CD4-positive, alpha-beta T cell (primary cell): Measurements from ENCODE around the gene PRR18. TPM values are rescaled to one million over a fixed set of nuclear protein-coding genes. Genes with fewer than 3 reads are reported as not detected.

Source experiments
- ATAC-seq: fragments of 200-7000 bp; cut with Tn5 transposase; one replicate; pipeline ENCODE4 v1.10.0; 2022; ENCODE audit warnings: mild to moderate bottlenecking; ENCODE audit not compliant: poor library complexity
- CTCF ChIA-PET: fragments of 350-600 bp; sonication (Branson Sonifier 250); formaldehyde crosslinking; loops from one replicate; lab custom pipeline; 2021; ENCODE audit warnings: antibody characterized with exemption, inconsistent platforms; lab: Charles Lee
- POLR2A ChIA-PET: fragments of 350-600 bp; sonication (Branson Sonifier 250); formaldehyde crosslinking; loops from one replicate; lab custom pipeline; 2021; ENCODE audit warnings: antibody characterized with exemption, inconsistent platforms; lab: Charles Lee
- DNase-seq, 14 experiments: peaks; one replicate each; pipeline ENCODE4 v3.0.0-alpha.2; 2013 to 2020; ENCODE audit warnings: mixed read lengths in 2 of 14
- H3K27ac ChIP-seq, 2 donors: one replicate each; pipeline versions ENCODE4 v1.5.1 to v1.7.0; 2013; ENCODE audit warnings: low read length in 2 of 2, low read depth in 1 of 2, mild to moderate bottlenecking in 1 of 2
- H3K27me3 ChIP-seq, 2 experiments: 1 replicate in 1 of 2; 2 replicates in 1 of 2; pipeline versions ENCODE4 v1.6.1 to v1.7.0; 2013; ENCODE audit warnings: low read length in 2 of 2, control low read depth in 1 of 2, mild to moderate bottlenecking in 1 of 2, moderate library complexity in 1 of 2; ENCODE audit not compliant: insufficient read depth in 2 of 2, control insufficient read depth in 1 of 2
- H3K36me3 ChIP-seq: one replicate; pipeline ENCODE4 v1.6.1; 2013; ENCODE audit warnings: low read length, control low read depth; ENCODE audit not compliant: insufficient read depth
- H3K4me1 ChIP-seq: one replicate; pipeline ENCODE4 v1.6.1; 2013; ENCODE audit warnings: low read length, control low read depth; ENCODE audit not compliant: insufficient read depth
- H3K4me3 ChIP-seq: one replicate; pipeline ENCODE4 v1.5.1; 2013; ENCODE audit warnings: mild to moderate bottlenecking, low read length, moderate library complexity
- H3K9me3 ChIP-seq, 2 experiments: 1 replicate in 1 of 2; 2 replicates in 1 of 2; pipeline versions ENCODE4 v1.6.1 to v1.7.0; 2013; ENCODE audit warnings: low read length in 2 of 2, mild to moderate bottlenecking in 2 of 2, control low read depth in 1 of 2, moderate library complexity in 1 of 2; ENCODE audit not compliant: control insufficient read depth in 1 of 2, insufficient read depth in 1 of 2
- H3K27ac Mint-ChIP-seq: one replicate; pipeline ENCODE4 v1.8.0; 2020; ENCODE audit warnings: mixed read lengths
- H3K27me3 Mint-ChIP-seq: one replicate; pipeline ENCODE4 v1.8.0; 2021; ENCODE audit warnings: mixed read lengths
- H3K36me3 Mint-ChIP-seq: one replicate; pipeline ENCODE4 v1.8.0; 2021; ENCODE audit warnings: low read depth, mixed read lengths
- H3K4me1 Mint-ChIP-seq: one replicate; pipeline ENCODE4 v1.8.0; 2021; ENCODE audit warnings: low read depth, mixed read lengths
- H3K4me3 Mint-ChIP-seq: one replicate; pipeline ENCODE4 v1.8.0; 2020; ENCODE audit warnings: mild to moderate bottlenecking, mixed read lengths
- H3K9me3 Mint-ChIP-seq: one replicate; pipeline ENCODE4 v1.8.0; 2020; ENCODE audit warnings: mixed read lengths
- intact Hi-C, 2 experiments: fragments of 100-400 bp; cut with DNase I in 1 of 2; cut with micrococcal nuclease in 1 of 2; formaldehyde crosslinking; loops; one replicate each; pipeline versions ENCODE4 v1.15.1 to v1.9.0; 2023 to 2025; cut with DNase I, micrococcal nuclease
- total RNA-seq, 174 experiments: library from RNA in 2 of 174; stranded (reverse) in 2 of 174; gene quantifications; one replicate each; pipeline ENCODE4 v1.2.3 and lab custom pipeline; 2021 to 2026
- TF ChIP-seq, protein P1 (sequence below): fragments of 200-600 bp; IDR thresholded peaks from one replicate; pipeline ENCODE4 v1.8.0; 2022; ENCODE audit warnings: antibody characterized with exemption, mild to moderate bottlenecking

Gene PRR18
- total RNA-seq, 2 experiments from 2014 or later, result not detected

DNA sequence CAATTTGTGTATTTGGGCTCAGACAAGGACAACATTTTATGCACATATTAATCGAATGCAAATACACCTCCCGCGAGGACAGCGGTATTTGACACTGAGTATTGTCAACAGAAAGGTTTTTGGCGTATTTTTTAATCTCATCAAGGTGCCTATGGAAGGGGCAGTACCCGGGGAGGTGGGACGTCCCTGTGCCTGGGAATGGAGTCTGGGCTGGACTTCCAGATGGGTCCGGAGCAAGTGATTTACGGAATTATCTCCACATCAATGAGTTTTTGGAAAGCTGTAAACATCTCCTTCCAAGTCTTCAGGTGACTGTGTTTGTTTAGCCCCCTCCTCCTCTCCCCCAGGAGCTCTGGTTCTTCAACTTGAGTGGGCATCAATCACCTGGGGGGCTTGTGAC lies 39.8 kb downstream of the PRR18 start:
- no peak overlapping the region for H3K27ac Mint-ChIP-seq
- intact Hi-C loops, result no loop called here
- no peak for DNase-seq
- H3K36me3 ChIP-seq, result no peaks in the 10 kb centered on the region
- no peak for ATAC-seq
- H3K9me3 ChIP-seq, result no peaks in the 10 kb centered on the region
- H3K27me3 ChIP-seq, result peaks cover 0 to 3% of the 10 kb centered on the region in 2 experiments
- no peak overlapping the region for H3K4me3 ChIP-seq
- H3K4me3 Mint-ChIP-seq, result no peak overlapping the region
- H3K27ac ChIP-seq, result no peak overlapping the region
- no peaks in the 10 kb centered on the region for H3K9me3 Mint-ChIP-seq
- TF ChIP-seq, protein P1, sequence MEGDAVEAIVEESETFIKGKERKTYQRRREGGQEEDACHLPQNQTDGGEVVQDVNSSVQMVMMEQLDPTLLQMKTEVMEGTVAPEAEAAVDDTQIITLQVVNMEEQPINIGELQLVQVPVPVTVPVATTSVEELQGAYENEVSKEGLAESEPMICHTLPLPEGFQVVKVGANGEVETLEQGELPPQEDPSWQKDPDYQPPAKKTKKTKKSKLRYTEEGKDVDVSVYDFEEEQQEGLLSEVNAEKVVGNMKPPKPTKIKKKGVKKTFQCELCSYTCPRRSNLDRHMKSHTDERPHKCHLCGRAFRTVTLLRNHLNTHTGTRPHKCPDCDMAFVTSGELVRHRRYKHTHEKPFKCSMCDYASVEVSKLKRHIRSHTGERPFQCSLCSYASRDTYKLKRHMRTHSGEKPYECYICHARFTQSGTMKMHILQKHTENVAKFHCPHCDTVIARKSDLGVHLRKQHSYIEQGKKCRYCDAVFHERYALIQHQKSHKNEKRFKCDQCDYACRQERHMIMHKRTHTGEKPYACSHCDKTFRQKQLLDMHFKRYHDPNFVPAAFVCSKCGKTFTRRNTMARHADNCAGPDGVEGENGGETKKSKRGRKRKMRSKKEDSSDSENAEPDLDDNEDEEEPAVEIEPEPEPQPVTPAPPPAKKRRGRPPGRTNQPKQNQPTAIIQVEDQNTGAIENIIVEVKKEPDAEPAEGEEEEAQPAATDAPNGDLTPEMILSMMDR, result no peak
- no peaks in the 10 kb centered on the region for H3K4me1 ChIP-seq
- peaks cover 4% of the 10 kb centered on the region for H3K27me3 Mint-ChIP-seq
- ChIA-PET POLR2A (no interaction called here), CTCF (no interaction called here)
- H3K36me3 Mint-ChIP-seq, result no peaks in the 10 kb centered on the region
- H3K4me1 Mint-ChIP-seq, result no peaks in the 10 kb centered on the region

DNA sequence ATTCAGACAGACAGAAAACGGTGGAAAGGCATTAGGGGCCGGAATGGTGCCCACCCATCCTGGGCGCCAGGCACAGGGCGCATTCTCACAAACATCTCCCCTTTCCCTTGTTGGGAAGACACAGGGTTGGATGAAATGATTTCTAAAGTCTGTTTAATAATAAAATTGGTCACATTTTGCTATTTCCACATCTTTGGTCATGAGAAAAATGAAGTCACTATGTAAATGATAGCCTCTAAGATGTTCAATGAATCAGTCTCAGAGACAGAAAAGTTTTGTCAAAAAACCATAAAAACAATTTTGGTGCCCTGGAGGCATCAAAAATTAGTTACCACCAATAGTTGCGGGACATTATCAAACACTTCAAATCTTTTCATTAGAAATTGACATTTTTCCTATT lies 40.7 kb downstream of the PRR18 start:
- CTCF ChIA-PET, result no interaction called here
- intact Hi-C loops, result no loop called here

DNA sequence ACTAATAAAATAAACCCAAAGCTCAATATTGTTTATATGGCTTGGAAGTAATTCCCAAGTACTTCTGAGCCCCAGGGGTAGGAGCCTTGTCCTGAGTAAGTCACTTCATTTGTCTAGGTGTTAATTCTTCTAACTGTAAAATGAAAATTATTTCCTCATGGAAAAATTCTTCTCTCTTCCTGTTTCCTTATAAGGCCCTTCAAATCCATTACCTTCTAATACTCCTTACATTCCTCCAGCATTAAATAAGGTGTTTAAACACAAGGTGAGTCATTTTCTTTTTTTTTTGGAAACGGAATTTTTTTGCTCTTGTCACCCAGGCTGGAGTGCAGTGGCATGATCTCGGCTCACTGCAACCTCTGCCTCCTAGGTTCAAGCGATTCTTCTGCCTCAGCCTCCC lies 41.9 kb downstream of the PRR18 start:
- Histone ChIP-seq H3K4me3 (no peak overlapping the region), H3K4me1 (no peaks in the 10 kb centered on the region), H3K27me3 (peaks cover 0 to 3% of the 10 kb centered on the region in 2 experiments), H3K9me3 (no peaks in the 10 kb centered on the region), H3K36me3 (no peaks in the 10 kb centered on the region), H3K27ac (no peak overlapping the region)
- peaks cover 4% of the 10 kb centered on the region for H3K27me3 Mint-ChIP-seq
- ChIA-PET POLR2A (no interaction called here), CTCF (no interaction called here)
- H3K36me3 Mint-ChIP-seq, result no peaks in the 10 kb centered on the region
- no peaks in the 10 kb centered on the region for H3K4me1 Mint-ChIP-seq
- TF ChIP-seq, protein P1, result no peak
- DNase-seq (no peak), ATAC-seq (no peak)
- H3K9me3 Mint-ChIP-seq, result no peaks in the 10 kb centered on the region
- intact Hi-C loops, result no loop called here
- no peak overlapping the region for H3K27ac Mint-ChIP-seq
- no peak overlapping the region for H3K4me3 Mint-ChIP-seq

More for the DNA sequence above, 40.7 kb downstream of the PRR18 start:
- H3K36me3 Mint-ChIP-seq, result no peaks in the 10 kb centered on the region
- no peak overlapping the region for H3K4me3 Mint-ChIP-seq
- H3K4me3 ChIP-seq, result no peak overlapping the region
- H3K27ac ChIP-seq, result no peak overlapping the region
- ATAC-seq (no peak), DNase-seq (no peak)
- TF ChIP-seq, protein P1, result no peak
- H3K36me3 ChIP-seq, result no peaks in the 10 kb centered on the region
- H3K4me1 ChIP-seq, result no peaks in the 10 kb centered on the region
- POLR2A ChIA-PET, result no interaction called here
- H3K27me3 Mint-ChIP-seq, result peaks cover 4% of the 10 kb centered on the region
- H3K4me1 Mint-ChIP-seq, result no peaks in the 10 kb centered on the region
- H3K9me3 Mint-ChIP-seq, result no peaks in the 10 kb centered on the region
- H3K27ac Mint-ChIP-seq, result no peak overlapping the region
- H3K27me3 ChIP-seq, result peaks cover 0 to 3% of the 10 kb centered on the region in 2 experiments
- no peaks in the 10 kb centered on the region for H3K9me3 ChIP-seq
